Measurements from ENCODE around the gene ACTL7A. TPM values are rescaled to one million over a fixed set of nuclear protein-coding genes. Genes with fewer than 3 reads are reported as not detected.

The ACTL7A gene
- total and polyA plus RNA-seq, 2 of the 13 experiments (the other 11 are each of a cell fraction or from before 2014, with no cell fraction given), result not detected

GRCh38 chr9:108816037-108816436, 46.0 kb upstream of the ACTL7A start (continued):
- TF ChIP-seq NCOA2 (CRISPR knock-in tag; IDR thresholded peaks at IDR 0.05) (peak; percentile 56; the same call in 1 of the 2 replicates), ZNF607 (CRISPR knock-in tag; IDR thresholded peaks at IDR 0.05; ENCODE audit: borderline replicate concordance) (no peak), ZNF850 (CRISPR knock-in tag; conservative IDR thresholded peaks at IDR 0.05) (no peak), ZNF335 (CRISPR knock-in tag; IDR thresholded peaks at IDR 0.05) (no peak)
- TF ChIP-seq, protein P1, sequence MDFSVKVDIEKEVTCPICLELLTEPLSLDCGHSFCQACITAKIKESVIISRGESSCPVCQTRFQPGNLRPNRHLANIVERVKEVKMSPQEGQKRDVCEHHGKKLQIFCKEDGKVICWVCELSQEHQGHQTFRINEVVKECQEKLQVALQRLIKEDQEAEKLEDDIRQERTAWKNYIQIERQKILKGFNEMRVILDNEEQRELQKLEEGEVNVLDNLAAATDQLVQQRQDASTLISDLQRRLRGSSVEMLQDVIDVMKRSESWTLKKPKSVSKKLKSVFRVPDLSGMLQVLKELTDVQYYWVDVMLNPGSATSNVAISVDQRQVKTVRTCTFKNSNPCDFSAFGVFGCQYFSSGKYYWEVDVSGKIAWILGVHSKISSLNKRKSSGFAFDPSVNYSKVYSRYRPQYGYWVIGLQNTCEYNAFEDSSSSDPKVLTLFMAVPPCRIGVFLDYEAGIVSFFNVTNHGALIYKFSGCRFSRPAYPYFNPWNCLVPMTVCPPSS (IDR thresholded peaks at IDR 0.05), result no peak
- TF ChIP-seq, protein P2, sequence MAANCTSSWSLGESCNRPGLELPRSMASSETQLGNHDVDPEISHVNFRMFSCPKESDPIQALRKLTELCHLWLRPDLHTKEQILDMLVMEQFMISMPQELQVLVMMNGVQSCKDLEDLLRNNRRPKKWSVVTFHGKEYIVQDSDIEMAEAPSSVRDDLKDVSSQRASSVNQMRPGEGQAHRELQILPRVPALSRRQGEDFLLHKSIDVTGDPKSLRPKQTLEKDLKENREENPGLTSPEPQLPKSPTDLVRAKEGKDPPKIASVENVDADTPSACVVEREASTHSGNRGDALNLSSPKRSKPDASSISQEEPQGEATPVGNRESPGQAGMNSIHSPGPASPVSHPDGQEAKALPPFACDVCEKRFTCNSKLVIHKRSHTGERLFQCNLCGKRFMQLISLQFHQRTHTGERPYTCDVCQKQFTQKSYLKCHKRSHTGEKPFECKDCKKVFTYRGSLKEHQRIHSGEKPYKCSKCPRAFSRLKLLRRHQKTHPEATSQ (CRISPR knock-in tag; IDR thresholded peaks at IDR 0.05; ENCODE audit: borderline replicate concordance), result no peak
- TF ChIP-seq, protein P3, sequence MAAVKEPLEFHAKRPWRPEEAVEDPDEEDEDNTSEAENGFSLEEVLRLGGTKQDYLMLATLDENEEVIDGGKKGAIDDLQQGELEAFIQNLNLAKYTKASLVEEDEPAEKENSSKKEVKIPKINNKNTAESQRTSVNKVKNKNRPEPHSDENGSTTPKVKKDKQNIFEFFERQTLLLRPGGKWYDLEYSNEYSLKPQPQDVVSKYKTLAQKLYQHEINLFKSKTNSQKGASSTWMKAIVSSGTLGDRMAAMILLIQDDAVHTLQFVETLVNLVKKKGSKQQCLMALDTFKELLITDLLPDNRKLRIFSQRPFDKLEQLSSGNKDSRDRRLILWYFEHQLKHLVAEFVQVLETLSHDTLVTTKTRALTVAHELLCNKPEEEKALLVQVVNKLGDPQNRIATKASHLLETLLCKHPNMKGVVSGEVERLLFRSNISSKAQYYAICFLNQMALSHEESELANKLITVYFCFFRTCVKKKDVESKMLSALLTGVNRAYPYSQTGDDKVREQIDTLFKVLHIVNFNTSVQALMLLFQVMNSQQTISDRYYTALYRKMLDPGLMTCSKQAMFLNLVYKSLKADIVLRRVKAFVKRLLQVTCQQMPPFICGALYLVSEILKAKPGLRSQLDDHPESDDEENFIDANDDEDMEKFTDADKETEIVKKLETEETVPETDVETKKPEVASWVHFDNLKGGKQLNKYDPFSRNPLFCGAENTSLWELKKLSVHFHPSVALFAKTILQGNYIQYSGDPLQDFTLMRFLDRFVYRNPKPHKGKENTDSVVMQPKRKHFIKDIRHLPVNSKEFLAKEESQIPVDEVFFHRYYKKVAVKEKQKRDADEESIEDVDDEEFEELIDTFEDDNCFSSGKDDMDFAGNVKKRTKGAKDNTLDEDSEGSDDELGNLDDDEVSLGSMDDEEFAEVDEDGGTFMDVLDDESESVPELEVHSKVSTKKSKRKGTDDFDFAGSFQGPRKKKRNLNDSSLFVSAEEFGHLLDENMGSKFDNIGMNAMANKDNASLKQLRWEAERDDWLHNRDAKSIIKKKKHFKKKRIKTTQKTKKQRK (IDR thresholded peaks at IDR 0.05; ENCODE audit: low read length), result no peak

Data from HepG2 (cell line).